Esophagus muscularis mucosa (tissue), 3 donors: ENCODE results near the gene BBX.

Experiments
- POLR2A ChIP-seq: fragments of 450-650 bp; IDR thresholded peaks from one replicate; pipeline ENCODE4 v1.6.1; 2017; ENCODE audit warnings: antibody characterized with exemption, moderate library complexity, mild to moderate bottlenecking, low read depth
- POLR2AphosphoS5 ChIP-seq, 2 donors: sonication (generic); formaldehyde crosslinking; IDR thresholded peaks; one replicate each; pipeline ENCODE4 v1.6.1; 2017; ENCODE audit warnings: antibody characterized with exemption in 2 of 2
- TF ChIP-seq, protein P1 (sequence below), 3 experiments: fragments of 200-600 bp in 2 of 3; fragments of 450-650 bp in 1 of 3; sonication (generic) in 2 of 3; IDR thresholded peaks; one replicate each; pipeline ENCODE4 v1.5.1; 2017 to 2019; ENCODE audit warnings: antibody characterized with exemption in 3 of 3, mild to moderate bottlenecking in 2 of 3, moderate library complexity in 1 of 3

GRCh38 chr3:107800710-107801109 lies 277.9 kb downstream of the BBX start:
- TF ChIP-seq POLR2AphosphoS5 (IDR thresholded peaks at IDR 0.05) (no peak), POLR2A (no peak)
- TF ChIP-seq, protein P1, sequence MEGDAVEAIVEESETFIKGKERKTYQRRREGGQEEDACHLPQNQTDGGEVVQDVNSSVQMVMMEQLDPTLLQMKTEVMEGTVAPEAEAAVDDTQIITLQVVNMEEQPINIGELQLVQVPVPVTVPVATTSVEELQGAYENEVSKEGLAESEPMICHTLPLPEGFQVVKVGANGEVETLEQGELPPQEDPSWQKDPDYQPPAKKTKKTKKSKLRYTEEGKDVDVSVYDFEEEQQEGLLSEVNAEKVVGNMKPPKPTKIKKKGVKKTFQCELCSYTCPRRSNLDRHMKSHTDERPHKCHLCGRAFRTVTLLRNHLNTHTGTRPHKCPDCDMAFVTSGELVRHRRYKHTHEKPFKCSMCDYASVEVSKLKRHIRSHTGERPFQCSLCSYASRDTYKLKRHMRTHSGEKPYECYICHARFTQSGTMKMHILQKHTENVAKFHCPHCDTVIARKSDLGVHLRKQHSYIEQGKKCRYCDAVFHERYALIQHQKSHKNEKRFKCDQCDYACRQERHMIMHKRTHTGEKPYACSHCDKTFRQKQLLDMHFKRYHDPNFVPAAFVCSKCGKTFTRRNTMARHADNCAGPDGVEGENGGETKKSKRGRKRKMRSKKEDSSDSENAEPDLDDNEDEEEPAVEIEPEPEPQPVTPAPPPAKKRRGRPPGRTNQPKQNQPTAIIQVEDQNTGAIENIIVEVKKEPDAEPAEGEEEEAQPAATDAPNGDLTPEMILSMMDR (IDR thresholded peaks at IDR 0.05): no peak
